GM19035 (cell line): Measurements from ENCODE around the gene KREMEN1.

Experiments used
- ATAC-seq: cut with Tn5 transposase; IDR thresholded peaks from one replicate; pipeline ENCODE4 v1.9.1; 2021; ENCODE audit not compliant: unreplicated experiment

The KREMEN1 gene

DNA sequence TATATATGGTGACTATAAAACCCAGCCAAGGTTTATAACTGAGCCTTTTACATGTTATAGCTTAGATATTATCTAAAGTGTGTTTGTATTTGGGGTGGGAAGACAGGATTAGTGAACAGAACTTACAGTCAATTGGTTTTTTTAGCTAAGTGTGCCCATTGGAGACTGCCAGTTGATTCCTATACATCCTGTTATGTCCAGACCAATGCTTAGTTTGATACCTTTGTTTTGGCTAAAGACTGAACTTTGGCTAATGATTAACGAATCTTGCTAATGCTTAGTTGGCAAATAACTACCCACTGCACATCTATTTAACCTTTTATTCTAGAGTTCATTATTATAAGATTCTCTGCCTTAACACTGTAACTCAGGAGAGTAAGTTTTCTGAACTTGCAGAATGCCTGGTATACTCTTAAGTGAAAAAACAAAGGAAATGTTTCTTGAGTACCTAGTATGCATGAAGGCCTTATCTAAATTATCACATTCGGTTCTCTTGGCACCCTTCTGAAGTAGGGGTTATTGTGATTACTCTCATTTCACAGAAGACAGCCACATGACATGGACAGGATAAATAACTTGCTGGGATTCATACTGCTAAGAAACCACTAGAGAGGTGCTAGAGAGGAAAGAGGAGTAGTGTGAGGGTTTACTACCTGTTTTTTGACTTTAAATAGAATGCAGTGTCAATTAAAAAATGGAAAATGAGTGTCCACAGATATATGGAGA lies 54.0 kb downstream of the KREMEN1 start:
- no peak for ATAC-seq

- no peak for ATAC-seq
These were observed 56.3 kb downstream of the KREMEN1 start for GRCh38 chr22:29128891-29129807.

DNA sequence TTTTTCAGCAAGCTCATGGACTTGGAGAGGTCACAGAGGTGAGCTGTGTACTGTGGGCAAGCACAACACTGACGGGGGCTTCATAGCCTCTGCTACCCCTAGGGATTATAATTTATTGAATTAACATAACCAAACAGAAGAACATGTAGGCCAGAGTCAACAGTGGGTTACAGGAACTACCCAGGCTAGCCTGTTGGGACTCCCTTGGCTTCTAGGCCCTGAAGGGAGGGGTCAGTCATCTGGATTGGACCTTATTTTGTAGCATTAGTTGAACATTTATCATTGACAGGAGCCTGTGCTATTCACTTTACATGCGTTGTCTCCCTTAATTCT lies 56.9 kb downstream of the KREMEN1 start:
- ATAC-seq, result no peak

GRCh38 chr22:29130476-29130875 lies 57.6 kb downstream of the KREMEN1 start:
- no peak for ATAC-seq

DNA sequence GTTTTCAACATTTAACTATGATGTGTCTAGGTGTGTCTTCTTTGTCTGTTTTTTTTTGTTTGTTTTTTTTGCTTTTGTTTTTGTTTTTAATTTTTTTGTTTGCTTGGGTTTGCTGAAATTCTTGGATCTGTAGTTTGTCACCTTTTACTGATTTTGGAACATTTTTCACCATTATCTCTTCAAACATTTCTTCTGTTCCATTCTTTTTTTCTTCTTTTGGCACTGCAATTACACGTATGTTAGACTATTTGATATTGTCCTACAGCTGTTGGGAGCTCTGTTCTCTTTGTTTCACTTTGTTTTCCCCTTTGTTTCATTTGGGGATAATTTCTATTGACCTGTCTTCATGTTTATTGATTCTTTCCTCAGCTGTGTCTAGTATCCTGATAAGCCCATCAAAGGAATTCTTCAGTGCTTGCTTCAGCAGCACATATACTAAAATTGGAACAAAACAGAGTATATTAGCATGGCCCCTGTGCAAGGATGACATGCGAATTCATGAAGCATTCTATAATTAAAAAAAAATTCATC lies 60.8 kb downstream of the KREMEN1 start:
- no peak for ATAC-seq

- ATAC-seq, result no peak
These were observed 61.6 kb downstream of the KREMEN1 start for GRCh38 chr22:29134448-29134847.

- no peak for ATAC-seq
These were observed 64.2 kb downstream of the KREMEN1 start for GRCh38 chr22:29136782-29137700.

DNA sequence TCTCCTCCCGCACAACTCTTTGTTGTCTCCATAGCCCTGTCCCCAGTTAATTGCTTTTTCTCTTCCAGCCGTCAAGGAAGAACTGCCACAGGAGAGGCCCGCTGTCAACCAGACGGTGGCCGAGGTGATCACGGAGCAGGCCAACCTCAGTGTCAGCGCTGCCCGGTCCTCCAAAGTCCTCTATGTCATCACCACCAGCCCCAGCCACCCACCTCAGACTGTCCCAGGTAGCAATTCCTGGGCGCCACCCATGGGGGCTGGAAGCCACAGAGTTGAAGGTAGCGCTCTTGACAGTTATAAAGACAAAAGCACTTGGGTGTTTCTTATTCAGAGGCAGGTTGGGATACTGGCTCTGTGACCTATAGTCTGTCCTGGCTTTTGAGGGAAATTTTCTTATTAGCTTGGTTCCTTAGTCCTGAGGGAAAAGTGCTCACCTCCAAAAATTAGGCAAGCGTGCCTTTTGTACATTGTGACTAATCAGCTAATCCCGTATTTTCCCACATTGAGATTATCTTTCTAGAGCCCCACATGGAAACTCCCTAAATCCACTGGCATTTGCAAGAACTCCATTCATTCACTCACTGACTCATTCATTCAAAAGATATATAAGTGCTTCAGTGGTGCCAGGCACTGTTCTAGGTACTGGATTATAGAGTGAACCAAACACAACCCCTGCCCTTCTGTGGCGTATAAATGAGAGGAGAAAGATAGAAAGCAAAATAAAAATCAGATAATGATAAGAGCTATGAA lies 65.9 kb downstream of the KREMEN1 start:
- ATAC-seq, result no peak

DNA sequence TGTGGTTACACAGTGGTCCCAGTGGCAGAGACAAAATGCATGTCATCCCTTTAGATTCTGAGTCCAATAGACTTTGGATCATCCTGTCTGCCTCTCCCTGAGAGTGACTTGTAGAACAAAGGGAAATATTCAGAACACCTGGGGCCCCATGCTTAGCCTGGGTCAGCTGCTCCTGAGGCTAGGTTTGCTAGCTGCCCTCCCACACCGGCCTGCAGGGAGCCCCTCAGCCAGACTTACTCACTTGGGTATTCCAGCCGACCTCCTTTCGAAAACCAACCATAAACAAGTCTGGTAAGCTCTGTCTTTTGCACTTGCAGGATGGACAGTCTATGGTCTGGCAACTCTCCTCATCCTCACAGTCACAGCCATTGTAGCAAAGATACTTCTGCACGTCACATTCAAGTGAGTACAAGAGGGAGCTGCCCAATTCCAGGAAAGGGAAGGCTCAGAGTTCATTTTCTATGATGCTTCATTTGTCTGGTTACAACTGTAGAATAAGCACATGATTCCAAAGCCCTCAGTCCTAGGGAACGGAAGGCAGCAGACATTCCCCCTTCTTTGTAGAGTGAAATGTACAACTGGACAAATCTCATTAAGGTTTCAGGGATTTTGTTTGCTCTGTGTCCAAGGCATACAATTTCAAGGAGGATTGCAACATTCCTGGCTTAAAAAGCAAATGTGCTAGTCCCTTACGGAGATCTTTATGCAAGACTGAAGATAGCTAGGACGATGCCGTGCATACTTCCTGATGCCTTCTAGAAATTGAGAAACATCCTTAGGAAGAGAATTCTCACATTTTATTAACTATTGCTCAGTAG lies 67.3 kb downstream of the KREMEN1 start:
- no peak for ATAC-seq

GRCh38 chr22:29141078-29141688 lies 68.3 kb downstream of the KREMEN1 start:
- no peak for ATAC-seq

- ATAC-seq, result no peak
These were observed 69.3 kb downstream of the KREMEN1 start for GRCh38 chr22:29142116-29142515.

DNA sequence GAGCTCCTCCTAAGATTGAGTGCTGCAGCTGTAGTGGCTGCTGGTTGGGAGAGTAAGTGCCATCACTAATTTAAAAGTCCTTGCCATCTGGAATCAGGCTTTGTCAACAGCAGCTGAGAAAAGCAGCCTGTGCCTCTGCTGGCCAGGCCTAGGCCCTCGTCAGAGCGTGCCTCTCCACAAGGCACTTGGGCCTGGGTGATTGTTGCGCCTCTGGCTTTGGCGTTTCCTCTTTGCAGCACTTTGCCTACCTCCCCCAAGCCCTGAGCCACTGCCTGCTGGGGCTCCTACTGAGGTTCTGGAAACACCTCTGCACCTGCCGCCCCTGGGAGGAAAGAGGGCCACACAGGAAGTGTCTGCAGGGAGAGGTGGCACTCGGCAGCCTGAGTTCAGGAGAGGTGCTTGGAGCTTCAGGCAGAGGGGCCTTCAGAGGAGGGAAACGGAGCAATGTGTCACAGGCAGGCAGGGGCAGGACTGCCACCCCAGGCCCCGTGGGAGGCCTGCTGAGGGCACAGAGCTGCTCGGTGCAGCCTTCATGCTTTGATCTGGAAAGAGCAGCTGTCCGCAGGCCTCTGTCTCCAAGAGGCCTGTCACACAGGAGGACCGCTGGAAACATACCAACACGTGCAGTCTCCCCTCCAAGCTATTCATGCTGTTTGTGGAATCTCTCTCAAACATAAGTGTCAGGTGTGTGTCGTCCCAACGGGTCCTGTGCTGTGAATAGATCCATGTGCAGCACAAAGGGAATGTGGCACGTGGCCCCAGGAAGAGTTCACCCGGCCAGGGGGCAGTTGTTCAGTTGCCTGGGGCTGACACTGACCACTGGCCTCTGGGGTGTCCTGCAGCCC lies 71.3 kb downstream of the KREMEN1 start:
- ATAC-seq, result no peak

DNA sequence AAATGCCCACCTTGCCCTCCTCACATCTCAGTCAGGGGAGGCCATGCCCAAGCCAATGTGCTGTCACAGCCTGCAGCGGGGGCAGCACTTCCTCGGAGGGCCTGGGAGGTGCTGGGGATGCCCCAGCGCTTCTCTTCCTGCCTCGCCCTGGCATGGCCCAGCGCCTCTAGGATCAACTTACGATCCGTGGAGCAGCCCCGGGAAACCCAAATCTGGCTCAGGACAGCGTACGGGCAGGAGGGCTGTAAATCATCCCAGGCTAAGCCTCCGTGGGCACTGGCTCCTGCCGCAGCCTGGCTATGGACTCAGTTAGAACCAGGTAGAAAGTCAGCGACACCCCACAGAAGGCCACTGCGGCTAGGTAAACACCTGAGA lies 71.9 kb downstream of the KREMEN1 start:
- no peak for ATAC-seq

GRCh38 chr22:29145321-29146072 lies 72.7 kb downstream of the KREMEN1 start:
- no peak for ATAC-seq

- ATAC-seq, result no peak
These were observed 73.3 kb downstream of the KREMEN1 start for GRCh38 chr22:29146091-29146560.

GRCh38 chr22:29146771-29147170 lies 73.9 kb downstream of the KREMEN1 start:
- no peak for ATAC-seq

GRCh38 chr22:29147331-29147899 lies 74.6 kb downstream of the KREMEN1 start:
- ATAC-seq, result no peak
